Measurements from ENCODE around the gene PARD3. TPM values are rescaled to one million over a fixed set of nuclear protein-coding genes. Genes with fewer than 3 reads are reported as not detected.

PARD3 gene
- total RNA-seq, 1 donor from 2014 or later: 58.7 TPM

- H4K20me1 ChIP-seq (ENCODE audit: low read depth): no peaks in the 10 kb centered on the region
- H3K36me3 ChIP-seq: no peaks in the 10 kb centered on the region
- no peak overlapping the region for H3K4me2 ChIP-seq
- TF ChIP-seq CTCF (IDR thresholded peaks at IDR 0.05) (no peak), EZH2phosphoT487 (IDR thresholded peaks at IDR 0.05) (no peak), EZH2 (IDR thresholded peaks at IDR 0.05) (no peak)
- Mint-ChIP-seq H3K4me3 (no peak overlapping the region), H3K4me1 (peaks cover 93% of the 10 kb centered on the region), H3K27ac (peak overlapping the region; percentile 38), H3K27me3 (ENCODE audit: insufficient read depth, low read depth) (peaks cover 6% of the 10 kb centered on the region), H3K36me3 (peaks cover 2% of the 10 kb centered on the region), H3K9me3 (no peaks in the 10 kb centered on the region)
- peaks cover 81% of the 10 kb centered on the region for H3K4me1 ChIP-seq
- no peak overlapping the region for H3K4me3 ChIP-seq
- no peaks in the 10 kb centered on the region for H3K27me3 ChIP-seq
- peak; percentile 45 for DNase-seq (ENCODE audit: low spot score)
- H3K9ac ChIP-seq: no peak overlapping the region
- peaks cover 28% of the 10 kb centered on the region for H3F3A ChIP-seq (ENCODE audit: low read depth)
- no peak overlapping the region for H3K27ac ChIP-seq
- no peaks in the 10 kb centered on the region for H3K9me3 ChIP-seq (ENCODE audit: low read depth)
- no peaks in the 10 kb centered on the region for H3K79me2 ChIP-seq (ENCODE audit: low read depth)
- no peak overlapping the region for H2AFZ ChIP-seq (replicated peaks)
These were observed 633.4 kb downstream of the PARD3 start for GRCh38 chr10:34181553-34182300.

GRCh38 chr10:34180749-34181148, 634.3 kb downstream of the PARD3 start:
- peaks cover 80% of the 10 kb centered on the region for H3K4me1 ChIP-seq
- Mint-ChIP-seq H3K9me3 (no peaks in the 10 kb centered on the region), H3K4me1 (peaks cover 94% of the 10 kb centered on the region)

GRCh38 chr10:34179280-34179679, 635.8 kb downstream of the PARD3 start:
- no peaks in the 10 kb centered on the region for H3K36me3 ChIP-seq
- Mint-ChIP-seq H3K27me3 (ENCODE audit: insufficient read depth, low read depth) (no peaks in the 10 kb centered on the region), H3K4me1 (peaks cover 88% of the 10 kb centered on the region), H3K36me3 (no peaks in the 10 kb centered on the region), H3K4me3 (no peak overlapping the region), H3K27ac (no peak overlapping the region), H3K9me3 (no peaks in the 10 kb centered on the region)
- peaks cover 65% of the 10 kb centered on the region for H3K4me1 ChIP-seq
- no peaks in the 10 kb centered on the region for H3K9me3 ChIP-seq (ENCODE audit: low read depth)
- no peak overlapping the region for H3K9ac ChIP-seq
- no peaks in the 10 kb centered on the region for H3K79me2 ChIP-seq (ENCODE audit: low read depth)
- no peaks in the 10 kb centered on the region for H3K27me3 ChIP-seq
- no peak overlapping the region for H3K27ac ChIP-seq
- peaks cover 27% of the 10 kb centered on the region for H3F3A ChIP-seq (ENCODE audit: low read depth)
- H2AFZ ChIP-seq (replicated peaks): no peak overlapping the region
- H3K4me2 ChIP-seq: no peak overlapping the region
- no peak for DNase-seq (ENCODE audit: low spot score)
- TF ChIP-seq EZH2phosphoT487 (IDR thresholded peaks at IDR 0.05) (no peak), EZH2 (IDR thresholded peaks at IDR 0.05) (no peak), CTCF (IDR thresholded peaks at IDR 0.05) (no peak)
- H3K4me3 ChIP-seq: no peak overlapping the region
- H4K20me1 ChIP-seq (ENCODE audit: low read depth): no peaks in the 10 kb centered on the region

More at GRCh38 chr10:34180749-34181148, 634.3 kb downstream of the PARD3 start:
- Histone ChIP-seq H3K9me3 (ENCODE audit: low read depth) (no peaks in the 10 kb centered on the region), H2AFZ (replicated peaks) (no peak overlapping the region), H3K27ac (no peak overlapping the region), H4K20me1 (ENCODE audit: low read depth) (no peaks in the 10 kb centered on the region), H3K27me3 (no peaks in the 10 kb centered on the region), H3K4me2 (no peak overlapping the region), H3K9ac (no peak overlapping the region), H3F3A (ENCODE audit: low read depth) (peaks cover 27% of the 10 kb centered on the region), H3K79me2 (ENCODE audit: low read depth) (no peaks in the 10 kb centered on the region), H3K36me3 (no peaks in the 10 kb centered on the region), H3K4me3 (no peak overlapping the region)
- Mint-ChIP-seq H3K36me3 (peaks cover under 1% of the 10 kb centered on the region), H3K27me3 (ENCODE audit: insufficient read depth, low read depth) (peaks cover under 1% of the 10 kb centered on the region), H3K4me3 (no peak overlapping the region), H3K27ac (no peak overlapping the region)
- no peak for DNase-seq (ENCODE audit: low spot score)
- no peak for TF ChIP-seq EZH2 (IDR thresholded peaks at IDR 0.05)
- TF ChIP-seq EZH2phosphoT487 (IDR thresholded peaks at IDR 0.05): no peak
- TF ChIP-seq CTCF (IDR thresholded peaks at IDR 0.05): no peak

Measured in neural progenitor cell (in vitro differentiated cells).